Natural killer cell (primary cell): ENCODE measurements around the gene CBY2. TPM values are rescaled to one million over a fixed set of nuclear protein-coding genes. Genes with fewer than 3 reads are reported as not detected.

Experiments used
- ATAC-seq, 3 donors: fragments of 150-1000 bp in 2 of 3; fragments of 200-7000 bp in 1 of 3; cut with Tn5 transposase; 1 replicate in 1 of 3; 2 replicates in 2 of 3; pipeline ENCODE4 v1.10.0; 2021; ENCODE audit warnings: mild to moderate bottlenecking in 2 of 3, moderate library complexity in 2 of 3
- DNase-seq, 2 donors: peaks; one replicate each; pipeline versions ENCODE4 v3.0.0 to v3.0.0-alpha.2; 2013 to 2021; ENCODE audit warnings: mixed read lengths in 1 of 2
- H3K27ac ChIP-seq: one replicate; pipeline ENCODE4 v1.5.1; 2013; ENCODE audit warnings: mild to moderate bottlenecking, low read length
- H3K27me3 ChIP-seq: one replicate; pipeline ENCODE4 v1.6.1; 2013; ENCODE audit warnings: low read length; ENCODE audit not compliant: control insufficient read depth, insufficient read depth
- H3K36me3 ChIP-seq: one replicate; pipeline ENCODE4 v1.6.1; 2013; ENCODE audit warnings: low read length; ENCODE audit not compliant: control insufficient read depth, insufficient read depth
- H3K4me1 ChIP-seq: one replicate; pipeline ENCODE4 v1.6.1; 2013; ENCODE audit warnings: low read length; ENCODE audit not compliant: control insufficient read depth, insufficient read depth
- H3K4me3 ChIP-seq: one replicate; pipeline ENCODE4 v1.5.1; 2013; ENCODE audit warnings: low read length
- H3K9me3 ChIP-seq: one replicate; pipeline ENCODE4 v1.6.1; 2013; ENCODE audit warnings: low read length; ENCODE audit not compliant: control insufficient read depth, insufficient read depth
- H3K27ac Mint-ChIP-seq, 2 donors: one replicate each; pipeline ENCODE4 v1.8.0; 2022; ENCODE audit warnings: mild to moderate bottlenecking in 2 of 2, mixed read lengths in 2 of 2, moderate library complexity in 1 of 2
- H3K27me3 Mint-ChIP-seq, 2 donors: one replicate each; pipeline ENCODE4 v1.8.0; 2022; ENCODE audit warnings: low read depth in 2 of 2, mixed read lengths in 2 of 2
- H3K36me3 Mint-ChIP-seq: one replicate; pipeline ENCODE4 v1.8.0; 2022; ENCODE audit warnings: mixed read lengths
- H3K4me1 Mint-ChIP-seq, 2 donors: one replicate each; pipeline ENCODE4 v1.8.0; 2022; ENCODE audit warnings: mixed read lengths in 2 of 2
- H3K4me3 Mint-ChIP-seq: one replicate; pipeline ENCODE4 v1.8.0; 2022; ENCODE audit warnings: mild to moderate bottlenecking, moderate library complexity, mixed read lengths
- H3K9me3 Mint-ChIP-seq, 2 donors: one replicate each; pipeline ENCODE4 v1.8.0; 2022; ENCODE audit warnings: mixed read lengths in 2 of 2
- WGBS: methylation state at CpG from one replicate; pipeline ENCODE4 v1.1.7; 2013; ENCODE audit warnings: missing lambda C conversion rate; ENCODE audit not compliant: insufficient coverage; 5-methylcytosine and 5-hydroxymethylcytosine counted together
- intact Hi-C: fragments of 100-400 bp; cut with micrococcal nuclease; formaldehyde crosslinking; loops from one replicate; pipeline ENCODE4 v1.14.2; 2022
- total RNA-seq, 4 donors: library from RNA; stranded (reverse); fragments of 120-200 nt in 1 of 4; gene quantifications; one replicate each; pipeline versions ENCODE4 v1.2.3 to v1.2.4, GENCODE V29; 2013 to 2022
- TF ChIP-seq, protein P1 (sequence below): fragments of 200-600 bp; IDR thresholded peaks from one replicate; pipeline ENCODE4 v1.8.0; 2022; ENCODE audit warnings: antibody characterized with exemption

CBY2 gene
- total RNA-seq, 3 donors from 2014 or later (not counting 1 experiment from before 2014, with no cell fraction given) = not detected

GRCh38 chr13:45707516-45708100, 5.5 kb downstream of the CBY2 start:
- Histone ChIP-seq H3K9me3 (no peaks in the 10 kb centered on the region), H3K27me3 (no peaks in the 10 kb centered on the region), H3K27ac (no peak overlapping the region), H3K36me3 (no peaks in the 10 kb centered on the region), H3K4me3 (no peak overlapping the region), H3K4me1 (no peaks in the 10 kb centered on the region)
- TF ChIP-seq, protein P1, sequence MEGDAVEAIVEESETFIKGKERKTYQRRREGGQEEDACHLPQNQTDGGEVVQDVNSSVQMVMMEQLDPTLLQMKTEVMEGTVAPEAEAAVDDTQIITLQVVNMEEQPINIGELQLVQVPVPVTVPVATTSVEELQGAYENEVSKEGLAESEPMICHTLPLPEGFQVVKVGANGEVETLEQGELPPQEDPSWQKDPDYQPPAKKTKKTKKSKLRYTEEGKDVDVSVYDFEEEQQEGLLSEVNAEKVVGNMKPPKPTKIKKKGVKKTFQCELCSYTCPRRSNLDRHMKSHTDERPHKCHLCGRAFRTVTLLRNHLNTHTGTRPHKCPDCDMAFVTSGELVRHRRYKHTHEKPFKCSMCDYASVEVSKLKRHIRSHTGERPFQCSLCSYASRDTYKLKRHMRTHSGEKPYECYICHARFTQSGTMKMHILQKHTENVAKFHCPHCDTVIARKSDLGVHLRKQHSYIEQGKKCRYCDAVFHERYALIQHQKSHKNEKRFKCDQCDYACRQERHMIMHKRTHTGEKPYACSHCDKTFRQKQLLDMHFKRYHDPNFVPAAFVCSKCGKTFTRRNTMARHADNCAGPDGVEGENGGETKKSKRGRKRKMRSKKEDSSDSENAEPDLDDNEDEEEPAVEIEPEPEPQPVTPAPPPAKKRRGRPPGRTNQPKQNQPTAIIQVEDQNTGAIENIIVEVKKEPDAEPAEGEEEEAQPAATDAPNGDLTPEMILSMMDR = no peak
- no peaks in the 10 kb centered on the region for H3K4me1 Mint-ChIP-seq
- no peaks in the 10 kb centered on the region for H3K36me3 Mint-ChIP-seq
- DNase-seq (no peak), ATAC-seq (no peak)
- intact Hi-C loops = no loop called here
- H3K9me3 Mint-ChIP-seq = no peaks in the 10 kb centered on the region
- peaks cover 17 to 24% of the 10 kb centered on the region in 2 donors for H3K27me3 Mint-ChIP-seq
- 60% methylated on average over 1 of the region's 2 CpGs for WGBS
- no peak overlapping the region for H3K27ac Mint-ChIP-seq
- no peak overlapping the region for H3K4me3 Mint-ChIP-seq

- Mint-ChIP-seq H3K4me3 (no peak overlapping the region), H3K27me3 (no peaks in the 10 kb centered on the region), H3K36me3 (no peaks in the 10 kb centered on the region), H3K27ac (no peak overlapping the region), H3K4me1 (no peaks in the 10 kb centered on the region), H3K9me3 (no peaks in the 10 kb centered on the region)
- Histone ChIP-seq H3K4me3 (no peak overlapping the region), H3K27ac (no peak overlapping the region), H3K36me3 (no peaks in the 10 kb centered on the region), H3K27me3 (no peaks in the 10 kb centered on the region), H3K9me3 (no peaks in the 10 kb centered on the region), H3K4me1 (no peaks in the 10 kb centered on the region)
- no peak for DNase-seq
- intact Hi-C loops = no loop called here
- ATAC-seq = no peak
- TF ChIP-seq, protein P1 = no peak
- WGBS = 88% methylated on average over 2 of the region's 2 CpGs
Measured at GRCh38 chr13:45711951-45712350, 9.8 kb downstream of the CBY2 start.

DNA sequence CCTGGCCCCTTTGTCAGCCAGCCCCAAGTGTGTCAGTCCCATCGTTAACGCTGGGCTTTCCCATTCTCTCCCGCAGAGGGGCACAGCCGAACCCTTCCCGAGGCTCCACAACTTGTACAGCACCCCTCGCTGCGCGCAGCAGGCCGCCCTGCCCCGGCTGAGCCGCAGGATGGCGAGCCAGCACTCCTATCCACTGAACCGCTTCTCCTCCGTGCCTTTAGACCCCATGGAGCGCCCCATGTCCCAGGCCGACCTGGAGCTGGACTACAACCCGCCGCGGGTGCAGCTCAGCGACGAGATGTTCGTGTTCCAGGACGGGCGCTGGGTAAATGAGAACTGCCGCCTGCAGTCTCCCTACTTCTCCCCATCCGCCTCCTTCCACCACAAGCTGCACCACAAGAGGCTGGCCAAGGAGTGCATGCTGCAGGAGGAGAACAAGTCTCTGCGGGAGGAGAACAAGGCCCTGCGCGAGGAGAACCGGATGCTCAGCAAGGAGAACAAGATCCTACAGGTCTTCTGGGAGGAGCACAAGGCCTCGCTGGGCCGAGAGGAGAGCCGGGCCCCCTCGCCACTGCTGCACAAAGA, 11.1 kb downstream of the CBY2 start:
- intact Hi-C loops = no loop called here
- Histone ChIP-seq H3K9me3 (no peaks in the 10 kb centered on the region), H3K27me3 (no peaks in the 10 kb centered on the region), H3K4me3 (no peak overlapping the region), H3K36me3 (no peaks in the 10 kb centered on the region), H3K27ac (no peak overlapping the region), H3K4me1 (no peaks in the 10 kb centered on the region)
- Mint-ChIP-seq H3K27me3 (peaks cover 0 to 4% of the 10 kb centered on the region in 2 donors), H3K36me3 (no peaks in the 10 kb centered on the region), H3K4me1 (no peaks in the 10 kb centered on the region), H3K4me3 (no peak overlapping the region), H3K27ac (no peak overlapping the region), H3K9me3 (no peaks in the 10 kb centered on the region)
- 96% methylated on average over 34 of the region's 34 CpGs for WGBS
- TF ChIP-seq, protein P1 = no peak
- DNase-seq (no peak), ATAC-seq (no peak)

GRCh38 chr13:45713721-45714120, 11.6 kb downstream of the CBY2 start:
- Mint-ChIP-seq H3K4me1 (no peaks in the 10 kb centered on the region), H3K4me3 (no peak overlapping the region), H3K9me3 (no peaks in the 10 kb centered on the region), H3K36me3 (no peaks in the 10 kb centered on the region), H3K27me3 (peaks cover 1 to 4% of the 10 kb centered on the region in 2 donors), H3K27ac (no peak overlapping the region)
- DNase-seq (no peak), ATAC-seq (no peak)
- no peaks in the 10 kb centered on the region for H3K27me3 ChIP-seq
- H3K4me3 ChIP-seq = no peak overlapping the region
- H3K27ac ChIP-seq = no peak overlapping the region
- intact Hi-C loops = no loop called here
- no peaks in the 10 kb centered on the region for H3K9me3 ChIP-seq
- no peaks in the 10 kb centered on the region for H3K4me1 ChIP-seq
- WGBS = 95% methylated on average over 28 of the region's 28 CpGs
- H3K36me3 ChIP-seq = no peaks in the 10 kb centered on the region
- TF ChIP-seq, protein P1 = no peak
